BE2C (cell line): Measurements from ENCODE around the gene KCTD19.

ENCODE experiments used
- DNase-seq: peaks from one replicate; pipeline ENCODE4 v3.0.0-alpha.2; 2020
- H3K27me3 ChIP-seq: fragments of 250-450 bp; sonication (Bioruptor Pico); 2 replicates; pipeline ENCODE4 v1.5.1; 2020; ENCODE audit warnings: mild to moderate bottlenecking
- H3K36me3 ChIP-seq: fragments of 250-450 bp; sonication (Bioruptor Pico); 2 replicates; pipeline ENCODE4 v1.5.1; 2020; ENCODE audit warnings: mild to moderate bottlenecking
- H3K4me1 ChIP-seq: fragments of 250-450 bp; sonication (Bioruptor Pico); 2 replicates; pipeline ENCODE4 v1.5.1; 2020
- H3K4me3 ChIP-seq: 2 replicates; pipeline ENCODE4 v1.5.1; 2011; ENCODE audit warnings: low read depth, low read length
- H3K9me3 ChIP-seq: fragments of 250-450 bp; sonication (Bioruptor Pico); 2 replicates; pipeline ENCODE4 v1.5.1; 2020
- TF ChIP-seq, protein P1 (sequence below): IDR thresholded peaks from 2 replicates; pipeline ENCODE4 v1.5.1; 2012; ENCODE audit warnings: mild to moderate bottlenecking, low read depth, low read length

KCTD19 gene

DNA sequence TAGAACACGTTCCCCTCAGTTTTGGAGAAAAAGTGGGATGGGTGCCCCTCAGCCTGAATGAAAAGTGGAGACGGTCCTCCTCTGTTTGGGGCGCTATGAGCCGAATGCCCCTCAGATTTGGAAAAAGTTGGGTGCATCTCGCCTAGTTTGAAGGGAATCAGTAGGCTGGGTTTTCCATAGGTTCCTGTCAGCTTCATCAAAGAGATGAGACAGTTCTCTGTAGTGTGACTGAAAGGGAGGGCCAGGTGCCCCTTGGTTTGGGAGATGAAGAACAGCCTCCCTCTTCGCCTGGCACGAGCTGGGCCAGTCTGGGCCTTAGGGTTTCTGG, 78.5 kb downstream of the KCTD19 start:
- peaks cover 17% of the 10 kb centered on the region for H3K4me1 ChIP-seq
- DNase-seq = no peak
- peaks cover 17% of the 10 kb centered on the region for H3K27me3 ChIP-seq
- peak overlapping the region; percentile 75 for H3K4me3 ChIP-seq
- no peaks in the 10 kb centered on the region for H3K36me3 ChIP-seq
- no peaks in the 10 kb centered on the region for H3K9me3 ChIP-seq
- TF ChIP-seq, protein P1, sequence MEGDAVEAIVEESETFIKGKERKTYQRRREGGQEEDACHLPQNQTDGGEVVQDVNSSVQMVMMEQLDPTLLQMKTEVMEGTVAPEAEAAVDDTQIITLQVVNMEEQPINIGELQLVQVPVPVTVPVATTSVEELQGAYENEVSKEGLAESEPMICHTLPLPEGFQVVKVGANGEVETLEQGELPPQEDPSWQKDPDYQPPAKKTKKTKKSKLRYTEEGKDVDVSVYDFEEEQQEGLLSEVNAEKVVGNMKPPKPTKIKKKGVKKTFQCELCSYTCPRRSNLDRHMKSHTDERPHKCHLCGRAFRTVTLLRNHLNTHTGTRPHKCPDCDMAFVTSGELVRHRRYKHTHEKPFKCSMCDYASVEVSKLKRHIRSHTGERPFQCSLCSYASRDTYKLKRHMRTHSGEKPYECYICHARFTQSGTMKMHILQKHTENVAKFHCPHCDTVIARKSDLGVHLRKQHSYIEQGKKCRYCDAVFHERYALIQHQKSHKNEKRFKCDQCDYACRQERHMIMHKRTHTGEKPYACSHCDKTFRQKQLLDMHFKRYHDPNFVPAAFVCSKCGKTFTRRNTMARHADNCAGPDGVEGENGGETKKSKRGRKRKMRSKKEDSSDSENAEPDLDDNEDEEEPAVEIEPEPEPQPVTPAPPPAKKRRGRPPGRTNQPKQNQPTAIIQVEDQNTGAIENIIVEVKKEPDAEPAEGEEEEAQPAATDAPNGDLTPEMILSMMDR = no peak

- DNase-seq = peak; percentile 96
- Histone ChIP-seq H3K9me3 (no peaks in the 10 kb centered on the region), H3K4me3 (peak within 1 kb of the TSS; percentile 75), H3K36me3 (no peaks in the 10 kb centered on the region), H3K27me3 (peaks cover 17% of the 10 kb centered on the region), H3K4me1 (peaks cover 17% of the 10 kb centered on the region)
- TF ChIP-seq, protein P1 = no peak
Observed at GRCh38 chr16:67247192-67248072, 79.1 kb downstream of the KCTD19 start, which contains the start of gene FHOD1. TSS of gene FHOD1 (minus strand) at chr16:67247481. CDS start at chr16:67247410, 71 bp downstream.

GRCh38 chr16:67246756-67247191, 79.8 kb downstream of the KCTD19 start:
- H3K4me1 ChIP-seq = peaks cover 17% of the 10 kb centered on the region
- no peak for DNase-seq
- H3K9me3 ChIP-seq = no peaks in the 10 kb centered on the region
- TF ChIP-seq, protein P1 = no peak
- H3K27me3 ChIP-seq = peaks cover 17% of the 10 kb centered on the region
- H3K4me3 ChIP-seq = peak overlapping the region; percentile 75
- H3K36me3 ChIP-seq = no peaks in the 10 kb centered on the region

- no peaks in the 10 kb centered on the region for H3K36me3 ChIP-seq
- peak overlapping the region; percentile 75 for H3K4me3 ChIP-seq
- no peaks in the 10 kb centered on the region for H3K9me3 ChIP-seq
- H3K4me1 ChIP-seq = peaks cover 19% of the 10 kb centered on the region
- TF ChIP-seq, protein P1 = peak; percentile 49
- peaks cover 17% of the 10 kb centered on the region for H3K27me3 ChIP-seq
- DNase-seq = peak; percentile 87
Observed at GRCh38 chr16:67246081-67246755, 80.3 kb downstream of the KCTD19 start.

- Histone ChIP-seq H3K36me3 (no peaks in the 10 kb centered on the region), H3K27me3 (peaks cover 17% of the 10 kb centered on the region), H3K9me3 (no peaks in the 10 kb centered on the region), H3K4me1 (peaks cover 21% of the 10 kb centered on the region), H3K4me3 (peak overlapping the region; percentile 75)
- TF ChIP-seq, protein P1 = no peak
- DNase-seq = no peak
Observed at GRCh38 chr16:67245674-67246080, 80.9 kb downstream of the KCTD19 start.

DNA sequence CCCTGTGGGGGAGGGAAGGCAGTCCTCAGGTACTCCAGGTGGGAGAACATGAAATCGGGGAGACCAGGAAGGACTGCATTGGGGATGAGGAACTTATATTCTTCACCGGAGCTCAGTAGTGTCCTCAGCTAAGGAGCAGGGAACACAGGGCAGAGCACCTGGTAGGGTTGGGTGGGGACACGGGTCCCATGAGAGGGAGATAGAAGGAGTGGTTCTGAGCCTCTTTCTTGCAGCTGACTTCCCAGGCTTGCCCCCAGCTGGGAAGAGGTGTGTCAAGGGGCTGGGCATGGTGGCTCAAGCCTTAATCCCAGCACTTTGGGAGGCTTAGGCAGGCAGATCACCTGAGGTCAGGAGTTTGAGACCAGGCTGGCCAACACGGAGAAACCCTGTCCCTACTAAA, 81.4 kb downstream of the KCTD19 start:
- peaks cover 17% of the 10 kb centered on the region for H3K27me3 ChIP-seq
- H3K4me1 ChIP-seq = peaks cover 21% of the 10 kb centered on the region
- DNase-seq = no peak
- H3K36me3 ChIP-seq = no peaks in the 10 kb centered on the region
- no peaks in the 10 kb centered on the region for H3K9me3 ChIP-seq
- TF ChIP-seq, protein P1 = no peak
- H3K4me3 ChIP-seq = no peak overlapping the region
